RKO (cell line): ENCODE results near the gene CEP192.

Experiments
- DNase-seq: peaks from one replicate; pipeline ENCODE4 v3.0.0-alpha.2; 2016; ENCODE audit warnings: low spot score

Gene CEP192

GRCh38 chr18:13139885-13140450 is 148.8 kb downstream of the CEP192 start:
- no peak for DNase-seq

DNA sequence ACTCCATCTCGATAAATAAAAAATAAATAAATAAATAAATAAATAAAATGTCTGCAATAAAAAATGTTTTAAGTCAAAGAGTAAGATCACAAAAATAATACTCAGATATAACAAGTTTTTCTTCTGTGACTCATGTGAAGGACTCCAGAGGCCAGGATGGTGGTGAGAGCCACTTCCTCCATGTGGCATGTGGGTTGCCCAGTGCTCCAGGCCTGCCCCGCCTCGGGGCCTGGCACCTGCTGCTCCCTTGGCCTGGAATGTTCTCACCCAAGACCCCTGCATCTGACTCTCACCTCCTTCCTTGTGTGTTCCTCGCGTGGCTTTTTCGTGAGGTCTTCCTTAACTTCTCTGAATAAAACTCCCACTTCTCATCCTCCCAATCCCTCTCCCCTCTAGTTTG is 150.0 kb downstream of the CEP192 start:
- no peak for DNase-seq

- DNase-seq: no peak
Observed at GRCh38 chr18:13145636-13146190, 154.6 kb downstream of the CEP192 start.

GRCh38 chr18:13147130-13147529 is 156.0 kb downstream of the CEP192 start:
- no peak for DNase-seq

DNA sequence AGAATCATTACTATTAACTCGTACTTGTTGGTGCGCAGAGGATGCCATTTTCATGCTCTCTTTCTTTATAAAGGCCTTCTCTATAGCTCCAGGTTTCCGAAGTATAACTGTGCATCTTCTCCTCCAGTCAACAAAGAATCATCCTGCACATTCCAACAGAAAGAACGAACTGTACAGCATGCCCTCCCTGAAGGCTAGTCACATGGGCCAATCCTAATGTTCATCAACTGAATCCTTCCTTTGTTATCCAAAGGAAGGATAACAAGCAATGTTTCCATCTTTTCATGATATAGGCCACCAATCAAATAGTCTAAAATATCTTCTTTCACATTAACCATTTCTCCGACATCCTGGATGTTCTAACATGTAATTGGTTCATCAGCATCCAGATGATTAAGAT is 160.5 kb downstream of the CEP192 start:
- no peak for DNase-seq

DNA sequence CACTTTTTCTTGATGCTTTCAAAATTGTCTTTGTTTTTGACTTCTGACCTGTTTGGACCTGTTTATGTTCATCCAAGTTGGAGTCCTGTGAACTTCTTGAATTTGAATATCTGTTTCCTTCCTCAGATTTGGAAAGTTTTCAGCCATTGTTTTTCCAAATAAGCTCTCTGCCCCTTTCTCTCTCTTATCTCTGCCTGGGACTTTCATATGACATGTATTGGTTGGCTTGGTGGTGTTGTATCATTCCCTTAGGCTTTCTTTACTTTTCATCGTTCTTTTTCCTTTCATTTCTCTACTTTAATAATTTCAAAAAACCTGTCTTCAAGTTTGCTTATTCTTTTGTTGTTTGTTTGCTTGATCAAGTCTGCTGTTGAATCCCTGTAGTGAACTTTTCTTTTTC is 167.3 kb downstream of the CEP192 start:
- DNase-seq: no peak

DNA sequence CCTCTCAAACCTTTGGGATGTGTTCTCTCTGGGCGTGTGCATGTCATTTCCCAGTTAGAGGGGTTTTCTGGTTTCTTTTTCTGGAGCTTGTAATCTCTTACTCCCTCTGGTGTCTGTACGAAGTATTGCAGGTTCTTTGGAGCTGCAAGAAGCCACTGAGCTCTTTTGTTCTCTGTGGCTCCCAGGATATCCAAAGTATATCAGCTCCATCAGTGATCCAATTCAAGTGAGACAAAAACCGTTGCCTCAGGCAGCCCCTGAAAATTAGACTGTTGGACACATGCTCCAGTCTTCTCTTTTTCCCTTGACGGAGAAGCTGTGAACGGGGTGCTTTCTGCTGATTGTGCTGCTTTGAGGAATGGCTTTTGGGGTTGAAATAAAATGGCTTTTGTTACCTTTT is 168.4 kb downstream of the CEP192 start:
- peak; percentile 74 for DNase-seq

GRCh38 chr18:13161276-13161899 is 170.2 kb downstream of the CEP192 start:
- DNase-seq: no peak

GRCh38 chr18:13163167-13163927 is 172.2 kb downstream of the CEP192 start:
- no peak for DNase-seq

- no peak for DNase-seq
Observed at GRCh38 chr18:13164406-13164805, 173.2 kb downstream of the CEP192 start.

- no peak for DNase-seq
Observed at GRCh38 chr18:13165636-13166423, 174.7 kb downstream of the CEP192 start.

GRCh38 chr18:13173578-13174145 is 182.5 kb downstream of the CEP192 start:
- no peak for DNase-seq
